HepG2 (cell line): ENCODE data around the gene SCGB2B2. TPM values are rescaled to one million over a fixed set of nuclear protein-coding genes. Genes with fewer than 3 reads are reported as not detected.

ENCODE experiments used
- ATAC-seq: fragments of 200-7000 bp; cut with Tn5 transposase; 3 replicates; pipeline ENCODE4 v1.9.1; 2020; ENCODE audit warnings: mild to moderate bottlenecking, moderate library complexity
- BruUV-seq: library from RNA; stranded (reverse); fragments of 400-500 nt; replicated peaks from 2 replicates; lab custom pipeline; 2021; lab: Mats Ljungman, UMichigan
- CTCF ChIA-PET: fragments of 300-600 bp; formaldehyde crosslinking; extraction: SDS; loops from one replicate; lab custom pipeline; 2021; ENCODE audit warnings: low total read pairs, inconsistent platforms, low intra/inter-chr PET ratio; lab: Yijun Ruan, JAX
- POLR2A ChIA-PET: fragments of 350-600 bp; sonication (Branson Sonifier 250); formaldehyde crosslinking; loops from one replicate; lab custom pipeline; 2020; ENCODE audit warnings: antibody characterized with exemption, inconsistent platforms; lab: Yijun Ruan, JAX
- DNase-seq: peaks from one replicate; pipeline ENCODE4 v3.0.0-alpha.2; 2015; ENCODE audit warnings: low spot score
- FAIRE-seq: peaks from 3 replicates; lab custom pipeline; 2011; peaks lifted over from hg19 to GRCh38; lab: Jason Lieb, UNC
- H2AFZ ChIP-seq: one replicate; pipeline ENCODE4 v1.6.1; 2011; ENCODE audit warnings: low read length, inconsistent platforms
- H3K27ac ChIP-seq: fragments of 300-600 bp; 3 replicates; pipeline ENCODE4 v1.8.0; 2011; ENCODE audit warnings: mixed run types, mild to moderate bottlenecking, mixed read lengths, low read length, inconsistent platforms; ENCODE audit not compliant: insufficient read depth; ENCODE audit errors: extremely low read length
- H3K27me3 ChIP-seq, 2 experiments: fragments of 200-600 bp in 1 of 2; 2 replicates in 1 of 2; 3 replicates in 1 of 2; pipeline versions ENCODE4 v1.6.0 to v1.8.0; 2011; ENCODE audit warnings: low read length in 2 of 2, mild to moderate bottlenecking in 2 of 2, moderate library complexity in 2 of 2, inconsistent platforms in 1 of 2; ENCODE audit not compliant: insufficient read depth in 2 of 2, control insufficient read depth in 1 of 2
- H3K36me3 ChIP-seq, 2 experiments: fragments of 200-600 bp in 1 of 2; replicated peaks in 1 of 2; 2 replicates in 1 of 2; 3 replicates in 1 of 2; pipeline versions ENCODE4 v1.5.1 to v1.8.0; 2011; ENCODE audit warnings: low read length in 2 of 2, inconsistent platforms in 1 of 2; ENCODE audit not compliant: insufficient read depth in 2 of 2, control insufficient read depth in 1 of 2
- H3K4me1 ChIP-seq: 2 replicates; pipeline ENCODE4 v1.5.1; 2012; ENCODE audit warnings: low read length, inconsistent platforms; ENCODE audit not compliant: insufficient read depth
- H3K4me2 ChIP-seq: 2 replicates; pipeline ENCODE4 v1.6.0; 2011; ENCODE audit warnings: low read depth, low read length, inconsistent platforms
- H3K4me3 ChIP-seq, 3 experiments: fragments of 200-600 bp in 1 of 3; sonication (generic), shearing (Covaris generic) in 1 of 3; replicated peaks in 1 of 3; 2 replicates each; pipeline ENCODE4 v1.5.1; 2011 to 2016; ENCODE audit warnings: low read length in 3 of 3, inconsistent platforms in 2 of 3, low read depth in 2 of 3, mild to moderate bottlenecking in 2 of 3, control low read depth in 1 of 3, mixed read lengths in 1 of 3; ENCODE audit not compliant: insufficient read depth in 1 of 3
- H3K79me2 ChIP-seq: one replicate; pipeline ENCODE4 v1.6.1; 2011; ENCODE audit warnings: low read length, inconsistent platforms; ENCODE audit not compliant: insufficient read depth
- H3K9ac ChIP-seq: 2 replicates; pipeline ENCODE4 v1.6.0; 2011; ENCODE audit warnings: mild to moderate bottlenecking, low read depth, low read length, inconsistent platforms; ENCODE audit not compliant: insufficient read depth
- H3K9me3 ChIP-seq: 2 replicates; pipeline ENCODE4 v1.5.1; 2012; ENCODE audit warnings: mild to moderate bottlenecking, low read length
- H4K20me1 ChIP-seq: 2 replicates; pipeline ENCODE4 v1.6.0; 2011; ENCODE audit warnings: inconsistent platforms, mild to moderate bottlenecking, low read length, moderate library complexity; ENCODE audit not compliant: insufficient read depth
- ARNT2 ChIP-seq: sonication (generic); formaldehyde crosslinking; IDR thresholded peaks from 2 replicates; pipeline ENCODE4 v1.8.0; 2022; ENCODE audit warnings: mild to moderate bottlenecking, low read depth, missing genetic modification reagents, moderate library complexity
- CHD4 ChIP-seq: fragments of 200-600 bp; sonication (generic); IDR thresholded peaks from 2 replicates; pipeline ENCODE4 v1.7.0; 2017; ENCODE audit warnings: mild to moderate bottlenecking, low read length, borderline replicate concordance
- MAF1 ChIP-seq: sonication (generic); formaldehyde crosslinking; IDR thresholded peaks from 2 replicates; pipeline ENCODE4 v1.5.0; 2020; ENCODE audit warnings: missing genetic modification reagents, borderline replicate concordance
- NAIF1 ChIP-seq: sonication (generic); formaldehyde crosslinking; IDR thresholded peaks from 2 replicates; pipeline ENCODE4 v1.5.0; 2020; ENCODE audit warnings: mild to moderate bottlenecking, missing genetic modification reagents, borderline replicate concordance
- SIN3B ChIP-seq: fragments of 150-350 bp; IDR thresholded peaks from 2 replicates; pipeline ENCODE4 v1.6.1; 2014; ENCODE audit warnings: low read length
- YY1 ChIP-seq: IDR thresholded peaks from 2 replicates; pipeline ENCODE4 v1.6.1; 2011; ENCODE audit warnings: low read length, low read depth, moderate library complexity, mild to moderate bottlenecking; ENCODE audit not compliant: insufficient read depth, insufficient replicate concordance
- ZBTB38 ChIP-seq: sonication (generic); formaldehyde crosslinking; IDR thresholded peaks from 2 replicates; pipeline ENCODE4 v1.5.1; 2020; ENCODE audit warnings: mild to moderate bottlenecking, missing genetic modification reagents
- ZNF234 ChIP-seq: sonication (generic); formaldehyde crosslinking; conservative IDR thresholded peaks from 2 replicates; pipeline ENCODE4 v1.5.1; 2020; ENCODE audit warnings: mild to moderate bottlenecking, missing genetic modification reagents
- ZNF251 ChIP-seq: sonication (generic); formaldehyde crosslinking; IDR thresholded peaks from 2 replicates; pipeline ENCODE4 v1.9.0; 2021; ENCODE audit warnings: mild to moderate bottlenecking, missing genetic modification reagents
- ZNF567 ChIP-seq: sonication (generic); formaldehyde crosslinking; IDR thresholded peaks from 2 replicates; pipeline ENCODE4 v1.8.1; 2023; ENCODE audit warnings: mild to moderate bottlenecking, missing genetic modification reagents, borderline replicate concordance
- WGBS: methylation state at CpG from one replicate; pipeline ENCODE4 v1.1.6; 2017; ENCODE audit warnings: low lambda C conversion rate; 5-methylcytosine and 5-hydroxymethylcytosine counted together
- in situ Hi-C: cut with HindIII; loops from 2 replicates; pipeline ENCODE4 v1.10.0; 2017; ENCODE audit warnings: low pct_unique_long_range_greater_than_20kb; ENCODE audit not compliant: extremely low pct_ligation_motif_present
- intact Hi-C: fragments of 100-400 bp; cut with micrococcal nuclease; formaldehyde crosslinking; loops from one replicate; pipeline ENCODE4 v1.10.0; 2022; ENCODE audit not compliant: unreplicated experiment
- polyA plus RNA-seq, 8 experiments: library from polyadenylated mRNA; depleted of rRNA in 3 of 8; stranded (reverse) in 7 of 8; unstranded in 1 of 8; fragments of >200 nt; fragmentation: Illumina TruSeq in 4 of 8; extraction: Trizol in 4 of 8; gene quantifications; 2 replicates each; pipeline versions ENCODE4 v1.2.1 to v1.2.3, GENCODE V29; 2011 to 2016; ENCODE audit warnings: low read depth in 4 of 8, missing spikeins in 1 of 8, mixed read lengths in 1 of 8; ENCODE audit not compliant: insufficient read depth in 1 of 8
- total RNA-seq, 5 experiments: library from RNA; depleted of rRNA; stranded (reverse); fragments of >200 nt; fragmentation: Illumina TruSeq; extraction: Trizol; gene quantifications; 2 replicates each; pipeline ENCODE4 v1.2.3, GENCODE V29; 2016; ENCODE audit warnings: low read depth in 1 of 5
- TF ChIP-seq, protein P1 (sequence below): sonication (generic); formaldehyde crosslinking; IDR thresholded peaks from 2 replicates; pipeline ENCODE4 v1.8.0; 2022; ENCODE audit warnings: low read depth, missing genetic modification reagents
- TF ChIP-seq, protein P2 (sequence below): sonication (generic); formaldehyde crosslinking; IDR thresholded peaks from 2 replicates; pipeline ENCODE4 v1.5.0; 2020; ENCODE audit warnings: missing genetic modification reagents
- TF ChIP-seq, protein P3 (sequence below): IDR thresholded peaks from 2 replicates; pipeline ENCODE4 v1.6.1; 2016; ENCODE audit warnings: missing biosample characterization, missing genetic modification reagents, low read depth

SCGB2B2 gene
- total and polyA plus RNA-seq, 2 of the 13 experiments (the other 11 are each of a cell fraction or from before 2014, with no cell fraction given) = 0.03 TPM; not detected in 1

DNA sequence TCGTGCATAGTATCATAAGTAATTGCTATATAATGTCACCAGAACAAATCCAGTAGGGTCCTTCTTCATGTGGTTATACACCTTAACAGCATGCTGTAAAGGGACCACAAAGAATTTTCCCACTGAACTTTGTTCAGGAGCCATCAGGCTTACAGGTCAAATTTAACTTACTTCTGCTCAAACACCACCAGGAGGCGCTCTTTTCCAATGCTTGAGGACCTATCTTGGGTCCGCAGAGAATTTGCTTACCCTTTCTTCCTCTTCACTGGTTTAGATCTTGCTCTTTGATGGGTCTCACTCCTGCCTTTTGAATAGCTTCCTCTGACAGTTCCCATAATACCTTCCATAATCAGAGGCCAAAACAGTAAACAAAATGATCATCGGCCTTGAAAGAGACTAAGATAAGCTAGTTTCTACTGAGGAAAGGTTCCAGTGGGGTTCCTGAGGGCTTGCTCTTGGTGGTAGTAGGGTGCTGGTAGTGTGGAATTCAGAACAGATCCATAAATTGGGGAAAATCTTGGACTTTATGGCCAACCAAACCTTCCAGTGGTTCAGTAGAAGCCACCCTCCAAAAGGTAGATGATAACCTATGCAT lies 37.4 kb downstream of the SCGB2B2 start:
- in situ Hi-C loops = loop anchor here (5.0 kb wide), 1 partner anchor 73 kb away; no protein-coding TSS in a partner anchor
- no peaks in the 10 kb centered on the region for H4K20me1 ChIP-seq
- TF ChIP-seq NAIF1 (CRISPR knock-in tag) = no peak
- TF ChIP-seq, protein P1, sequence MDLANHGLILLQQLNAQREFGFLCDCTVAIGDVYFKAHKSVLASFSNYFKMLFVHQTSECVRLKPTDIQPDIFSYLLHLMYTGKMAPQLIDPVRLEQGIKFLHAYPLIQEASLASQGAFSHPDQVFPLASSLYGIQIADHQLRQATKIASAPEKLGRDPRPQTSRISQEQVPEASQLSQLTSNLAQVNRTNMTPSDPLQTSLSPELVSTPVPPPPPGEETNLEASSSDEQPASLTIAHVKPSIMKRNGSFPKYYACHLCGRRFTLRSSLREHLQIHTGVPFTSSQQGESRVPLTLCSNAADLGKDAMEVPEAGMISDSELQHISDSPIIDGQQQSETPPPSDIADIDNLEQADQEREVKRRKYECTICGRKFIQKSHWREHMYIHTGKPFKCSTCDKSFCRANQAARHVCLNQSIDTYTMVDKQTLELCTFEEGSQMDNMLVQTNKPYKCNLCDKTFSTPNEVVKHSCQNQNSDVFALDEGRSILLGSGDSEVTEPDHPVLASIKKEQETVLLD (CRISPR knock-in tag) = no peak
- TF ChIP-seq ZNF234 (CRISPR knock-in tag) = no peak
- no peak for TF ChIP-seq MAF1
- TF ChIP-seq ZNF567 (CRISPR knock-in tag) = no peak
- TF ChIP-seq ZBTB38 (CRISPR knock-in tag) = no peak
- TF ChIP-seq SIN3B = no peak
- no peak for TF ChIP-seq CHD4
- TF ChIP-seq, protein P2, sequence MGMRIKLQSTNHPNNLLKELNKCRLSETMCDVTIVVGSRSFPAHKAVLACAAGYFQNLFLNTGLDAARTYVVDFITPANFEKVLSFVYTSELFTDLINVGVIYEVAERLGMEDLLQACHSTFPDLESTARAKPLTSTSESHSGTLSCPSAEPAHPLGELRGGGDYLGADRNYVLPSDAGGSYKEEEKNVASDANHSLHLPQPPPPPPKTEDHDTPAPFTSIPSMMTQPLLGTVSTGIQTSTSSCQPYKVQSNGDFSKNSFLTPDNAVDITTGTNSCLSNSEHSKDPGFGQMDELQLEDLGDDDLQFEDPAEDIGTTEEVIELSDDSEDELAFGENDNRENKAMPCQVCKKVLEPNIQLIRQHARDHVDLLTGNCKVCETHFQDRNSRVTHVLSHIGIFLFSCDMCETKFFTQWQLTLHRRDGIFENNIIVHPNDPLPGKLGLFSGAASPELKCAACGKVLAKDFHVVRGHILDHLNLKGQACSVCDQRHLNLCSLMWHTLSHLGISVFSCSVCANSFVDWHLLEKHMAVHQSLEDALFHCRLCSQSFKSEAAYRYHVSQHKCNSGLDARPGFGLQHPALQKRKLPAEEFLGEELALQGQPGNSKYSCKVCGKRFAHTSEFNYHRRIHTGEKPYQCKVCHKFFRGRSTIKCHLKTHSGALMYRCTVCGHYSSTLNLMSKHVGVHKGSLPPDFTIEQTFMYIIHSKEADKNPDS (CRISPR knock-in tag) = no peak
- TF ChIP-seq ARNT2 = no peak
- TF ChIP-seq YY1 = no peak
- TF ChIP-seq, protein P3, sequence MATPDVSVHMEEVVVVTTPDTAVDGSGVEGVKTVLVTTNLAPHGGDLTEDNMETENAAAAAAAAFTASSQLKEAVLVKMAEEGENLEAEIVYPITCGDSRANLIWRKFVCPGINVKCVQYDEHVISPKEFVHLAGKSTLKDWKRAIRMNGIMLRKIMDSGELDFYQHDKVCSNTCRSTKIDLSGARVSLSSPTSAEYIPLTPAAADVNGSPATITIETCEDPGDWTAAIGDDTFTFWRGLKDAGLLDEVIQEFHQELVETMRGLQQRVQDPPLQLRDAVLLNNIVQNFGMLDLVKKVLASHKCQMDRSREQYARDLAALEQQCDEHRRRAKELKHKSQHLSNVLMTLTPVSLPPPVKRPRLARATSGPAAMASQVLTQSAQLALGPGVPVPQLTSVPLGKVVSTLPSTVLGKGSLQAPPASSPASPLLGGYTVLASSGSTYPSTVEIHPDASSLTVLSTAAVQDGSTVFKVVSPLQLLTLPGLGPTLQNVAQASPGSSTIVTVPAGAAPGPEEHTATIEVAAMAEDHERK (CRISPR knock-in tag) = no peak
- no peak for TF ChIP-seq ZNF251 (CRISPR knock-in tag)

More for the DNA sequence above, 37.4 kb downstream of the SCGB2B2 start:
- no TSS peak for BruUV-seq
- WGBS = 8% methylated on average over 4 of the region's 4 CpGs
- ATAC-seq (peak; percentile 68), FAIRE-seq (peak; percentile 59), DNase-seq (peak; percentile 82)
- no peaks in the 10 kb centered on the region for H3K27me3 ChIP-seq
- H3K4me2 ChIP-seq = no peak overlapping the region
- no peaks in the 10 kb centered on the region for H3K36me3 ChIP-seq
- POLR2A ChIA-PET = no interaction called here
- H3K4me1 ChIP-seq = peaks cover 24% of the 10 kb centered on the region
- no peak overlapping the region for H3K27ac ChIP-seq
- no peak overlapping the region for H3K9ac ChIP-seq
- no peaks in the 10 kb centered on the region for H3K9me3 ChIP-seq
- CTCF ChIA-PET = interaction anchor here (1.3 to 3.6 kb wide), 2 partner anchors 24 to 73 kb away, joined by 8 to 45 read pairs; no protein-coding TSS in a partner anchor
- H2AFZ ChIP-seq = no peak overlapping the region
- H3K4me3 ChIP-seq = no peak overlapping the region
- intact Hi-C loops = loop anchor here (1.0 kb wide), 1 partner anchor 73 kb away; no protein-coding TSS in a partner anchor
- no peaks in the 10 kb centered on the region for H3K79me2 ChIP-seq
